OCI-LY3 (cell line): ENCODE measurements around the gene PPP4R3A.

Experiments used
- EZH2phosphoT487 ChIP-seq: fragments of 200-600 bp; shearing (Covaris generic); IDR thresholded peaks from 2 replicates; pipeline ENCODE4 v1.6.1; 2018; ENCODE audit warnings: antibody characterized with exemption, mixed run types, low read depth
- TF ChIP-seq, protein P1 (sequence below): fragments of 200-600, 300-600 bp; sonication (generic); IDR thresholded peaks from 2 replicates; pipeline ENCODE4 v1.5.1; 2014; ENCODE audit warnings: antibody characterized with exemption, low read length, low read depth

DNA sequence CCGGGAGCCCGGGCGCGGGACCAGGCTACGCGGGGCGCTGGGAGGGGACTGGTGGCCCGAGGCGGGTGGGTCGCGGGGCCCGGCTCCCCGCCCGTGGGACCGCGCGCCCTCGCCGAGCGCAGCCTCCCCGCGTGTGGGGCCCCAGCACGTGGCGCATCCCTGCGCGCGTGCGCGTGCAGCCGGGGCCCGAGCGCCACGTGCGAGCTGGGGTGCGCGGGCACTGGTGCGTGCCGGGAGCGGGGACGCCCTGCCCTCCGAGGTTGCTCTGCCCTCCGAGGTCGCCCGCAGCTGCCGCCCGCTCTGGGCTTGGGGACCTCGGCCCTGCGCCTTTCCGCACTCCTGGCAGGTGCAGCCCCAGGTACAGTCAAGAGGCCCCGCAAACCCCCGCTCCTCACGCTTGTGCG, 92.1 kb downstream of the PPP4R3A start:
- TF ChIP-seq, protein P1, sequence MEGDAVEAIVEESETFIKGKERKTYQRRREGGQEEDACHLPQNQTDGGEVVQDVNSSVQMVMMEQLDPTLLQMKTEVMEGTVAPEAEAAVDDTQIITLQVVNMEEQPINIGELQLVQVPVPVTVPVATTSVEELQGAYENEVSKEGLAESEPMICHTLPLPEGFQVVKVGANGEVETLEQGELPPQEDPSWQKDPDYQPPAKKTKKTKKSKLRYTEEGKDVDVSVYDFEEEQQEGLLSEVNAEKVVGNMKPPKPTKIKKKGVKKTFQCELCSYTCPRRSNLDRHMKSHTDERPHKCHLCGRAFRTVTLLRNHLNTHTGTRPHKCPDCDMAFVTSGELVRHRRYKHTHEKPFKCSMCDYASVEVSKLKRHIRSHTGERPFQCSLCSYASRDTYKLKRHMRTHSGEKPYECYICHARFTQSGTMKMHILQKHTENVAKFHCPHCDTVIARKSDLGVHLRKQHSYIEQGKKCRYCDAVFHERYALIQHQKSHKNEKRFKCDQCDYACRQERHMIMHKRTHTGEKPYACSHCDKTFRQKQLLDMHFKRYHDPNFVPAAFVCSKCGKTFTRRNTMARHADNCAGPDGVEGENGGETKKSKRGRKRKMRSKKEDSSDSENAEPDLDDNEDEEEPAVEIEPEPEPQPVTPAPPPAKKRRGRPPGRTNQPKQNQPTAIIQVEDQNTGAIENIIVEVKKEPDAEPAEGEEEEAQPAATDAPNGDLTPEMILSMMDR: no peak
- TF ChIP-seq EZH2phosphoT487: no peak
